Sciatic nerve (tissue), 2 donors: ENCODE measurements around the gene HDAC10. TPM values are rescaled to one million over a fixed set of nuclear protein-coding genes. Genes with fewer than 3 reads are reported as not detected.
A peak's percentile ranks its signal among the peaks of the same experiment; 100 is the strongest.

Source experiments
- ATAC-seq: fragments of 200-7000 bp; cut with Tn5 transposase; one replicate; pipeline ENCODE4 v1.9.1; 2020; ENCODE audit warnings: mild to moderate bottlenecking, moderate library complexity
- DNase-seq: peaks from one replicate; pipeline ENCODE4 v3.0.0-alpha.2; 2020; ENCODE audit warnings: low spot score
- intact Hi-C: fragments of 100-400 bp; cut with DNase I; formaldehyde crosslinking; loops from one replicate; pipeline ENCODE4 v1.14.2; 2022
- total RNA-seq: library from RNA; stranded (reverse); fragmentation: NEBNext Ultra II Directional; extraction: Animal tissue kit (Norgen Biotek cat#: 25700); gene quantifications from one replicate; pipeline ENCODE4 v1.2.1, GENCODE V29; 2021
- donor health status: DM: no; HTN: no; CAD: no.
- donor health status: DM: no; HTN: no; CAD: no.

The HDAC10 gene
- total RNA-seq, 1 donor from 2014 or later, result 32.4 TPM

GRCh38 chr22:50248196-50249081 lies 2.6 kb downstream of the HDAC10 start:
- ATAC-seq, result no peak
- intact Hi-C loops, result loop anchor here (10.0 kb wide), 1 partner anchor 256 kb away; the partner anchor contains the start of genes LMF2 and NCAPH2
- DNase-seq, result no peak

GRCh38 chr22:50247748-50248147 lies 3.3 kb downstream of the HDAC10 start:
- intact Hi-C loops, result loop anchor here (10.0 kb wide), 1 partner anchor 257 kb away; the partner anchor contains the start of genes LMF2 and NCAPH2
- DNase-seq (no peak), ATAC-seq (no peak)

GRCh38 chr22:50246242-50247175 lies 4.6 kb downstream of the HDAC10 start:
- ATAC-seq, result no peak
- DNase-seq, result no peak
- intact Hi-C loops, result loop anchor here (10.0 kb wide), 1 partner anchor 258 kb away; the partner anchor contains the start of genes LMF2 and NCAPH2

- intact Hi-C loops, result loop anchor here (10.0 kb wide), 1 partner anchor 259 kb away; the partner anchor contains the start of genes LMF2 and NCAPH2
- DNase-seq (no peak), ATAC-seq (peak; percentile 4)
Measured at GRCh38 chr22:50245214-50246072, 5.6 kb downstream of the HDAC10 start.

DNA sequence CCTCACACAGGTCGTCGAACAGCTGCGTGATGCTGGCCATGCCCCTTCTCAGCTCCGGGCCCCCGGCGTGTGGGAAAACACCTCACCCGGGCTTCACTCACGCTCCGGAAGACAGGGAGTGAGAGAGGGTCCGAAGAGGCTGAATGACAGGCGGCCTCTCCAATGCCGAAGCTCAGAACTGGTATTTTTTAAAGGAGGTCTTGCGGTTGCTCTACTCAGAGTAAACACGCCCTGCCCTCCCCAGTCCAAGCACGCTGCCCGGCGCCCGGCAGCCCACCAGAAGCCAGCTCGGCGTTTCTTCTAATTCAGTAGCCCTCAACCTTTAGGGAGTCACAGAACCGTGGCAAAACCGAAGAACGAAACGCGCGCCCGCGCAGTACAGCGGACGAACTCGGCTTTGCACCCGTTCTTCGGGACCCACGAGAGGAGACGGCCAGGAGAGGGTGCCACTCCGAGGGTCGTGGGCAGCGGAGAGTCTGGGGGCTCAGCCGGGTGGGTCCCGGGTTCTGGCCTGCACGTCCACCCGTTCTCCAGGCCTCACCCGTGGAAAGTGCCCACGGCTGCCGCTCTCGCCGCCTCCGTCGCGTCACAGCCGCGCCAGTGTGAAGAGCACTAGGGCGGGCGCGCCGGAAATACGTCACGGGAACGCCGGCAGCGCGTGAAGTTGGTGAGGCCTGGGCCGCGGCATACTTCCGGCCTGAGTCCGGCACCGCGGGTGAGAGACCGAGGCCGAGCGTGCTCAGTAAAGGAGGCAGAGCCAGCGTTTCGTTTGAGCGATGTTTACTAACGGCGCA lies 6.4 kb downstream of the HDAC10 start, which contains the start of gene TUBGCP6:
TSS of gene TUBGCP6 (minus strand) at position 604 of the 794 bp plus-strand sequence. CDS start at position 40, 564 bp downstream.
- peak; percentile 95 for ATAC-seq
- DNase-seq, result peak; percentile 96
- intact Hi-C loops, result loop anchor here (10.0 kb wide), 1 partner anchor 260 kb away; the partner anchor contains the start of genes LMF2 and NCAPH2

- DNase-seq, result no peak
- intact Hi-C loops, result loop anchor here (10.0 kb wide), 1 partner anchor 261 kb away; the partner anchor contains the start of genes LMF2 and NCAPH2
- no peak for ATAC-seq
Measured at GRCh38 chr22:50243685-50244419, 7.2 kb downstream of the HDAC10 start.

- no peak for DNase-seq
- intact Hi-C loops, result loop anchor here (10.0 kb wide), 1 partner anchor 262 kb away; the partner anchor contains the start of genes LMF2 and NCAPH2
- no peak for ATAC-seq
Measured at GRCh38 chr22:50242406-50242949, 8.6 kb downstream of the HDAC10 start.

DNA sequence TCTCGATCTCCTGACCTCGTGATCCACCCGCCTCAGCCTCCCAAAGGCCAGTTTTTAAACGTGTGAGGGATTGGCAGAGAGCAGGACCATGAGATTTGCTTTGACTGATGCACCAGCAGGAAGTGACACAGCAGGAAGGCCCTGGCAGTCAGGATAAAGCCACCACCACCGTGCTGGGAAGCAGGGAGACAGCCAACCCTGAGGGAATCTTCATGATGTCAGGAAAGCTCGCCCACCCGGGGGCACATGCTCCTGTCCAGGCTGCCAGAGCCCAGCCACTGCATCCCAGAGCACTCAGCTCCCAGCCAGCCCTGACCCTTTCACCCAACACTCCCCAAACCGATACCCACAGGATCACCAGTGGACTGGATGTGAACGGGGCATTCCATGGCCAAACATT lies 12.3 kb downstream of the HDAC10 start:
- no peak for DNase-seq
- ATAC-seq, result no peak
- intact Hi-C loops, result no loop called here

GRCh38 chr22:50236731-50237409 lies 14.2 kb downstream of the HDAC10 start:
- ATAC-seq (no peak), DNase-seq (no peak)
- intact Hi-C loops, result no loop called here

GRCh38 chr22:50233223-50233622 lies 17.8 kb downstream of the HDAC10 start:
- ATAC-seq (no peak), DNase-seq (no peak)
- intact Hi-C loops, result no loop called here

- intact Hi-C loops, result no loop called here
- ATAC-seq, result no peak
- no peak for DNase-seq
Measured at GRCh38 chr22:50232481-50233151, 18.4 kb downstream of the HDAC10 start.

DNA sequence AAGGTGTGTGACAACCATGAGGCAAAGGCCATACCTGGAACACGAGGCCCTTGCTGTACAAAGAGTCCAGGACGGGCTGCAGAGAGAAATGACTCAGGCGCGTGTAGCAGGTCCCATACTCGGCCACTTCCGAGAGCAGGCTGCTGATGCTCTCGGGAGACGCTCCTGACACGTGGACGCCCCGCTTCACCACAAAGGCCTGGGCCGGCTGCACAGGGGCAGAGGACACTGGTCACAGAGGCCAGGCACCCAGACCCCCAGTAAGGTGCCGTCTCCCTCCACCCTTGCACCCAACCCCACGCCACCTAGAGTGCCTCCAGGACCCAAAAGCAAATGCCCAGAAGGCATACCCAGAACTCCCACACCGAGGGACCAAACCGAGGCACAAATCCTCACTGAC lies 21.7 kb downstream of the HDAC10 start:
- ATAC-seq (no peak), DNase-seq (no peak)
- intact Hi-C loops, result no loop called here

DNA sequence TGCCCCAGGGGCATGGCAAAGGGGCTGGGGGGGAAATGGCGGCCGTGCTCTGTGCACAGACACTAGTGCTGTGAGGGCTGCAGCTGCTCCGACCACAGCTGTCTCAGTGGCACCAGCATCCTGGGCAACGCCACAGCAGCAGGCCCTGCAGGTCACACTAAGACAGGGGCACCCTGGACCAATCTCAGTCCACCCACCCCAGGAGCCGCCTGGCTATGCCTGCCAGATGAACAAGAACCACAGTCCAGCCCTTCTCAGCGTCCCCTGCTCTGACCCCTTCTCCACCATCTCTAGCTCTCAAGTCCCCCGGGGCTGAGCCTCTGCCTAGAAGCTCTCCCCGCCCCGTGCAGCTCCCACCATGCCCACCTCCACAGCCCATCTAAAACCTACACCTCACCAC lies 22.7 kb downstream of the HDAC10 start:
- DNase-seq (no peak), ATAC-seq (no peak)
- intact Hi-C loops, result no loop called here

DNA sequence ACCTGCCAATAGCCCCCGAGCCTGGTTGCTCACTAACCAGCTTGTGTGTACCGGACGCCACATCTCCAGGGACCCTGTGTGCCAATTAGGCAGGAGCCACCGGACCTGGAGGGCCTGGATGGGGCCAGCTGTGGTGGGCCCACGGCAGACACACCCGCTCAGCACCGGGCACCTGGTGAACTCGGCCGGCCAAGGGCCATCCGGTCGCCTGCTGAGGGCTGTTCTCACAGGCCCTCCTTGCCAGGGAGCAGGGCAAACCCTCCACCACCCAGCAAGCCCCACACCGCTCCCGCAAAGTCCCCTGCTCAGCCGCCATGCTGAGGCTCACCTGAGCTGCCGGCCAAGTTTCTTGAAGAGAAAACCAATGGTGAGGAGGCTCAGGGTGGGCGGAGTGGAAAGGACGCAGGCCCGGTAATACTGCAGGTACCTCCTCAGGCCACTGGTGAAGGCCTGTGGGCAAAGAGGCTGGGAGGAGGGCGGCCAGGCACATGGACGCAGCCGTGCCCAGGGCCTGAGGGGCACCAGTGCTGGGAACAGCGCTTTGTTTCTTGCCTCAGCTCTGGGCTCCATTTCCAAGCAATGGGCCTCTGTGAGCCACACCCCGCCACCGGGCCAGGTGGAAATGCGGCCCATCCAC lies 23.4 kb downstream of the HDAC10 start:
- no peak for DNase-seq
- ATAC-seq, result no peak
- intact Hi-C loops, result no loop called here

- no peak for ATAC-seq
- intact Hi-C loops, result no loop called here
- no peak for DNase-seq
Measured at GRCh38 chr22:50226875-50227165, 24.2 kb downstream of the HDAC10 start.
